HUDEP-2 (cell line): ENCODE measurements around the gene CDCA8.
A peak's percentile ranks its signal among the peaks of the same experiment; 100 is the strongest.
"Not testable (repeated sequence)": the region's sequence is repeated elsewhere in the genome, so short reads cannot be mapped to it uniquely, and the experiment has no call there.

Experiments
- DNase-seq, 76 experiments: peaks; one replicate each; lab custom pipeline; 2025; ENCODE audit not compliant: unreplicated experiment in 76 of 76; lab: John Stamatoyannopoulos, UW

Gene CDCA8

GRCh38 chr1:37731312-37732019, 39.1 kb downstream of the CDCA8 start:
- DNase-seq = no peak

DNA sequence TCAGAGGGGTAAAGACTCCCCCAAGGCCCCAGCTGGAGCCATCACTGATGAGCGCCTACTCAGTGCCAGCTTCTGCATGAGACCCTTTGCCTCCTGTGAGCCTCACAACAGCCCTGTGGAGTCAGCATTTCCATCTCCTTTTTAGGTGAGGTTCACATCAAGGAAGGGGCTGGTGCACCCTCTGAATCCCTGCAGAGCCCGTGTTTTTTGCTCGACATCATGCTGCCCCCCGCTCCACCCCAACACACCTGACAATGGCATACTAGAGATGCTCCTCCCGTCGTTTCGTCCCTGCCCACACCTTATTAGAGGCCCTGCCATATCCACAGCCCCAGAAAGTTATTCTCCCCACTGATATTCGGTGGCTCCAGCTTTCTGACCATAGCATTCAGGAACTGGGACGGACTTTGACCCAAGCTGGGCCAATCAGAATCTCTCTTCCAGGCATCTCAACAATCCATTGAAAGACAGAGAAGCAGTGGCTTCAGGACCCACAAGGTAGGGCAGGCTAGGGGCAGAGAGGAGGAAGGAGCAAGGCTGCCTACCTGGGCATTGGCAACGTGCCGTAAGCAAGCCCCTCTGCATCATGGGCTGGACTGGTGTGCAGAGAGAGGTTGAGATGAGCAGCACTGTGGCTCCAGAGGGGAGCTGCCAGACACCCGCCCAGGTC, 39.9 kb downstream of the CDCA8 start:
- no peak for DNase-seq

DNA sequence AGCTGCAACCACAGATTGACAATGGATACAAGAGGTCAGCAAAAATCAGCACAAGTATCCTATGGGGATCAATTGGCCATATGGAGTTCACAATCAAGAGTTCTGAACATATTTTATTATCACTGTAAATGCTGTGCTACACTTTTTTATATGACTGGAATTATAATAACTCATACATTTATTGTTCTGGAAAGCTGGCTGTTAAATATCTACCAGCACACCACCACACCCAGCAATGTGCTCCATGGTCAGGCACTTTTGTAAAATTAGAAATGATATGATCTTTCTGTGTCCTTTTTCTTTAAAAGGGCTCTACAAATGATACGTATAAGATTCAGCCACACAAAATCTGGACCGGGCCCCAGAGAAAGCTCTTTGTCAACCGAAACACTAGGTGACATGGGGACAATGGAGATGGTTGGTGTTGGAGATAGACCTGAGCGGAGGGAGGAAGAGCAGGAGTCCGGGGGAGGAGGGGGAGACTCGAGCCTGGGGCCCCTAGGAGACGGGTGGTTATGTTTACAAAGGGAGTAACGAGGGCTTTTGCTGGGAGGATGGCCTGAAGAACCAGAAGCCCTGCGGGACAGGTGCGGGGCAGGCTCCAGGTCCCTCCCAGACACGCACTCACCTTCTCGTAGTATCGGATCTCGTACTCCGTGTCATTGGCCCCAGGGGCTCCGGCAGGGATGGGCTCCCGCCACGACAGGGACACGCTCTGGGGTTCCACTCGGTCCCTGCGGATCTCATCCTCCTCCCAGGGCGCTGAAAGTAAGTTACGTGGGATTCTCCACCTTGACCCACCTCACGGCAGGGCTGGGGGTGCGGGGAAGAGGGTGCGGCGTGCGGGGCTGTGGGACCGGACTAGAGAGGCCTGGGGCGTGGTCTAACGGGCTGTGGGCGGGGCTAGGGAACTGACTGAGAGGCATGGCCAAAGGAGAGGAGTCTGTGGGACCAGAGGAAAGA, 42.6 kb downstream of the CDCA8 start:
- peak in 18 of 76 experiments; percentile 2 to 29 (median 10) for DNase-seq

GRCh38 chr1:37737975-37738374, 45.7 kb downstream of the CDCA8 start:
- not testable (repeated sequence) for DNase-seq

DNA sequence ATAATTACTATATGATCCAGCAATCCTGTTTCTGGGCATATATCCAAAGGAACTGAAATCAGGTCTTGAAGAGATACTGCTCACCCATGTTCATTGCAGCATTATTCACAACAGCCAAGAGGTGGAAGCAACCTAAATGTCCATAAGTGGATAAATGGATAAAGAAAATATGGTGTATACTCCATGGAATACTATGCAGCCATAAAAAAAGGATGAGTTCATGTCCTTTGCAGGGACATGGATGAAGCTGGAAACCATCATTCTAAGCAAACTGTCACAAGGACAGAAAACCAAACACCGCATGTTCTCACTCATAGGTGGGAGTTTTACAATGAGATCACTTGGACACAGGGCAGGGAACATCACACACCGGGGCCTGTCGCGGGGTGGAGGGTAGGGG, 46.3 kb downstream of the CDCA8 start:
- DNase-seq = not testable (repeated sequence)

DNA sequence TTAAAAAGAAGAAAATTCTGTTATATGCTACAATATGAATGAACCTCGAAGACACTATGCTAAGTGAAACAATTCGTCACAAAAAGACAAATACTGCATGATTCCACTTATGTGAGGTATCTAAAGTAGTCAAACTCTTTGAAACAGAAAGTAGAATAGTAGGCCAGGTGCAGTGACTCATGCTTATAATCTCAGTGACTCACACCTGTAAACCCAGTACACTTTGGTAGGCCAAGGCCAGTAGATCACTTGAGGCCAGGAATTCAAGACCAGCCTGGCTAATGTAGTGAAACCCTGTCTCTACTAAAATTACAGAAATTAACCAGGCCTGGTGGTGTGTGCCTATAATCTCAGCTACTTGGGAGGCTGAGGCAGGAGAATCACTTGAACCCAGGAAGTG, 46.9 kb downstream of the CDCA8 start:
- DNase-seq = no peak

- DNase-seq = no peak
Observed at GRCh38 chr1:37741130-37741529, 48.8 kb downstream of the CDCA8 start.

DNA sequence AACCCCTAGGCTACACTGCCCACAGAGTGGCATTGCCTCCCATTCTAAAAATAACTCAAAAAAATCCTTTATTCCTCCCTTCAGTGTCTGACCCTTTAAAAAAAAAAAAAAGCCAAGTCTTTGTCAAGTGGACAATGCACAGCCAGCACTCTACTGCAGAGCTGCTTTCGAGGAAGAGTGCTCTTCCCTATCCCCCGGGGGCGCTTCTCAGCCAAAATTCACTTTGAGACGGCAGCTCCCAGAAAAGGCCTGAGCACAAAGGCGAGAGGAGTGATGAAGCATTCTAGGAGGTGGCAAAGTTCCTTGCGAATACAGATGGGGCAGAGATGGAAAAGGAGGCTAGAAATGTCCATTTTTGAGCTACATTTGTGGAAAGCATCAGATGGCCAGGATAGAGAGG, 49.3 kb downstream of the CDCA8 start:
- no peak for DNase-seq

GRCh38 chr1:37746806-37747205, 54.5 kb downstream of the CDCA8 start:
- DNase-seq = no peak

- DNase-seq = no peak
Observed at GRCh38 chr1:37748565-37748964, 56.2 kb downstream of the CDCA8 start.

DNA sequence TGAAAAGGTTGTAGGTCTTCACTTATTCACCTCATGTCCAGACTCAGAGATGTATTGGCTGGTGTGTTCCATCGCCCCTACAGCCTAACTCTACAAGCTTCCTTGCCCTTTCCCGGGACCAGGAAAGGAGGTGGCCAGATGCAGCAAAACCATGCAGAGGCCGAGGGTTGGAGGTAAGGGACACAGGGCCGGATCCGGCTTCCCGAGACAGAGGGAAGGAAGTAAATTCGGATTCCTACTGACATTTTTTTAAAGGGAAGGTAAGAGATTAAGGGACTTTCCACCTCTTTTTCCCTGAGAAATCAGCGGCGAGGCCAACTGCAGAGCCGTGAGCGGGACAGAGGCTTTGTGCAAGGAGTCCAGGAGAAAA, 59.9 kb downstream of the CDCA8 start:
- no peak for DNase-seq

GRCh38 chr1:37752583-37753471, 60.5 kb downstream of the CDCA8 start:
- peak in 1 of 76 experiments; percentile 2 for DNase-seq

GRCh38 chr1:37753473-37754321, 61.4 kb downstream of the CDCA8 start:
- DNase-seq = no peak

GRCh38 chr1:37755290-37755689, 63.0 kb downstream of the CDCA8 start:
- DNase-seq = no peak

- no peak for DNase-seq
Observed at GRCh38 chr1:37755951-37756560, 63.7 kb downstream of the CDCA8 start.
